Neural progenitor cell (in vitro differentiated cells): Measurements from ENCODE around the gene ST7. TPM values are rescaled to one million over a fixed set of nuclear protein-coding genes. Genes with fewer than 3 reads are reported as not detected.

ENCODE experiments used
- DNase-seq: peaks from one replicate; pipeline ENCODE4 v3.0.0-alpha.2; 2016; ENCODE audit warnings: low spot score
- H2AFZ ChIP-seq: fragments of 200-600 bp; sonication (generic); replicated peaks from 2 replicates; pipeline ENCODE4 v1.6.1; 2016; ENCODE audit warnings: antibody characterized with exemption
- H3F3A ChIP-seq: fragments of 200-600 bp; sonication (generic); 2 replicates; pipeline ENCODE4 v1.6.1; 2016; ENCODE audit warnings: antibody characterized with exemption, low read depth
- H3K27ac ChIP-seq: fragments of 200-600 bp; sonication (generic); 2 replicates; pipeline ENCODE4 v1.5.1; 2016; ENCODE audit warnings: mild to moderate bottlenecking
- H3K27me3 ChIP-seq: fragments of 200-600 bp; sonication (generic); 2 replicates; pipeline ENCODE4 v1.6.1; 2016; ENCODE audit warnings: mild to moderate bottlenecking, moderate library complexity
- H3K36me3 ChIP-seq: fragments of 200-600 bp; sonication (generic); 2 replicates; pipeline ENCODE4 v1.5.1; 2016
- H3K4me1 ChIP-seq: fragments of 200-600 bp; sonication (generic); 2 replicates; pipeline ENCODE4 v1.6.1; 2016; ENCODE audit warnings: mixed run types
- H3K4me2 ChIP-seq: fragments of 200-600 bp; sonication (generic); 2 replicates; pipeline ENCODE4 v1.6.1; 2016
- H3K4me3 ChIP-seq: fragments of 200-600 bp; sonication (generic); 2 replicates; pipeline ENCODE4 v1.5.1; 2016
- H3K79me2 ChIP-seq: fragments of 200-600 bp; sonication (generic); 2 replicates; pipeline ENCODE4 v1.6.1; 2016; ENCODE audit warnings: low read depth
- H3K9ac ChIP-seq: fragments of 200-600 bp; sonication (generic); 2 replicates; pipeline ENCODE4 v1.6.1; 2016
- H3K9me3 ChIP-seq: fragments of 200-600 bp; sonication (generic); 2 replicates; pipeline ENCODE4 v1.5.1; 2016; ENCODE audit warnings: low read depth
- H4K20me1 ChIP-seq: fragments of 200-600 bp; sonication (generic); 2 replicates; pipeline ENCODE4 v1.6.1; 2016; ENCODE audit warnings: low read depth
- H3K27ac Mint-ChIP-seq: 3 replicates; pipeline ENCODE4 v1.8.0; 2021; ENCODE audit warnings: mixed read lengths
- H3K27me3 Mint-ChIP-seq: 2 replicates; pipeline ENCODE4 v1.8.0; 2022; ENCODE audit warnings: low read depth, mild to moderate bottlenecking, inconsistent platforms, moderate library complexity, mixed read lengths; ENCODE audit not compliant: insufficient read depth
- H3K36me3 Mint-ChIP-seq: 3 replicates; pipeline ENCODE4 v1.8.0; 2021; ENCODE audit warnings: mixed read lengths
- H3K4me1 Mint-ChIP-seq: 3 replicates; pipeline ENCODE4 v1.8.0; 2021; ENCODE audit warnings: mixed read lengths
- H3K4me3 Mint-ChIP-seq: 3 replicates; pipeline ENCODE4 v1.8.0; 2021; ENCODE audit warnings: mild to moderate bottlenecking, moderate library complexity, mixed read lengths
- H3K9me3 Mint-ChIP-seq: 3 replicates; pipeline ENCODE4 v1.8.0; 2020; ENCODE audit warnings: mixed read lengths
- CTCF ChIP-seq: fragments of 200-600 bp; sonication (generic); IDR thresholded peaks from 2 replicates; pipeline ENCODE4 v1.5.1; 2017; ENCODE audit warnings: antibody characterized with exemption, mild to moderate bottlenecking
- EZH2 ChIP-seq: fragments of 200-600 bp; sonication (generic); IDR thresholded peaks from 2 replicates; pipeline ENCODE4 v1.6.1; 2017; ENCODE audit warnings: antibody characterized with exemption, mild to moderate bottlenecking, moderate library complexity
- EZH2phosphoT487 ChIP-seq: fragments of 200-600 bp; sonication (generic); IDR thresholded peaks from 2 replicates; pipeline ENCODE4 v1.6.1; 2017; ENCODE audit warnings: antibody characterized with exemption
- total RNA-seq: library from RNA; depleted of rRNA; stranded (reverse); fragments of >200 nt; gene quantifications from 2 replicates; pipeline ENCODE4 v1.2.3, GENCODE V29; 2015; ENCODE audit warnings: low replicate concordance

Gene ST7
- total RNA-seq, 1 donor from 2014 or later: 5.8 TPM

GRCh38 chr7:117069379-117069778 is 116.1 kb downstream of the ST7 start:
- no peaks in the 10 kb centered on the region for H3K36me3 ChIP-seq
- no peak overlapping the region for H3K27ac ChIP-seq
- H3K79me2 ChIP-seq: no peaks in the 10 kb centered on the region

GRCh38 chr7:117071551-117071950 is 118.2 kb downstream of the ST7 start:
- no peak overlapping the region for H3K4me3 Mint-ChIP-seq
- Histone ChIP-seq H3K27me3 (peaks cover 16% of the 10 kb centered on the region), H4K20me1 (peaks cover 22% of the 10 kb centered on the region), H3K9ac (no peak overlapping the region), H3K4me2 (no peak overlapping the region), H3F3A (peaks cover 17% of the 10 kb centered on the region), H3K27ac (no peak overlapping the region), H3K36me3 (no peaks in the 10 kb centered on the region), H2AFZ (no peak overlapping the region), H3K4me1 (peaks cover 20% of the 10 kb centered on the region), H3K79me2 (no peaks in the 10 kb centered on the region), H3K4me3 (no peak overlapping the region), H3K9me3 (no peaks in the 10 kb centered on the region)
- H3K27me3 Mint-ChIP-seq: peaks cover 3% of the 10 kb centered on the region
- no peak for DNase-seq
- peaks cover 5% of the 10 kb centered on the region for H3K36me3 Mint-ChIP-seq
- H3K9me3 Mint-ChIP-seq: no peaks in the 10 kb centered on the region
- H3K4me1 Mint-ChIP-seq: peaks cover 30% of the 10 kb centered on the region
- H3K27ac Mint-ChIP-seq: no peak overlapping the region
- TF ChIP-seq EZH2: no peak
- TF ChIP-seq CTCF: no peak
- TF ChIP-seq EZH2phosphoT487: no peak

More at GRCh38 chr7:117069379-117069778, 116.1 kb downstream of the ST7 start:
- Histone ChIP-seq H3K4me1 (peaks cover 11% of the 10 kb centered on the region), H4K20me1 (peaks cover 22% of the 10 kb centered on the region), H3K27me3 (peaks cover 5% of the 10 kb centered on the region), H3K9me3 (no peaks in the 10 kb centered on the region), H3K4me3 (no peak overlapping the region), H3K9ac (no peak overlapping the region), H3K4me2 (no peak overlapping the region), H3F3A (peaks cover 17% of the 10 kb centered on the region), H2AFZ (no peak overlapping the region)
- no peak overlapping the region for H3K27ac Mint-ChIP-seq
- peaks cover 1% of the 10 kb centered on the region for H3K36me3 Mint-ChIP-seq
- peaks cover 34% of the 10 kb centered on the region for H3K4me1 Mint-ChIP-seq
- no peaks in the 10 kb centered on the region for H3K9me3 Mint-ChIP-seq
- TF ChIP-seq EZH2phosphoT487: no peak
- no peak for TF ChIP-seq CTCF
- no peak for TF ChIP-seq EZH2
- DNase-seq: no peak
- peaks cover 3% of the 10 kb centered on the region for H3K27me3 Mint-ChIP-seq
- H3K4me3 Mint-ChIP-seq: no peak overlapping the region

- Histone ChIP-seq H3F3A (peaks cover 17% of the 10 kb centered on the region), H3K36me3 (no peaks in the 10 kb centered on the region), H3K9ac (no peak overlapping the region), H4K20me1 (peaks cover 22% of the 10 kb centered on the region), H3K4me2 (peak overlapping the region; percentile 6), H3K27ac (no peak overlapping the region), H3K4me1 (peaks cover 20% of the 10 kb centered on the region), H2AFZ (no peak overlapping the region), H3K79me2 (no peaks in the 10 kb centered on the region), H3K27me3 (peaks cover 21% of the 10 kb centered on the region), H3K9me3 (no peaks in the 10 kb centered on the region), H3K4me3 (no peak overlapping the region)
- DNase-seq: peak; percentile 52
- no peaks in the 10 kb centered on the region for H3K9me3 Mint-ChIP-seq
- H3K4me3 Mint-ChIP-seq: no peak overlapping the region
- no peak overlapping the region for H3K27ac Mint-ChIP-seq
- H3K36me3 Mint-ChIP-seq: peaks cover 5% of the 10 kb centered on the region
- H3K27me3 Mint-ChIP-seq: peaks cover 3% of the 10 kb centered on the region
- peaks cover 36% of the 10 kb centered on the region for H3K4me1 Mint-ChIP-seq
- TF ChIP-seq EZH2phosphoT487 (no peak), EZH2 (no peak), CTCF (no peak)
These were observed 119.4 kb downstream of the ST7 start for GRCh38 chr7:117072620-117073118.
